ENCODE measurements around the gene CYP17A1. TPM values are rescaled to one million over a fixed set of nuclear protein-coding genes. Genes with fewer than 3 reads are reported as not detected.

Gene CYP17A1
- total RNA-seq, 1 donor from 2014 or later, result not detected

DNA sequence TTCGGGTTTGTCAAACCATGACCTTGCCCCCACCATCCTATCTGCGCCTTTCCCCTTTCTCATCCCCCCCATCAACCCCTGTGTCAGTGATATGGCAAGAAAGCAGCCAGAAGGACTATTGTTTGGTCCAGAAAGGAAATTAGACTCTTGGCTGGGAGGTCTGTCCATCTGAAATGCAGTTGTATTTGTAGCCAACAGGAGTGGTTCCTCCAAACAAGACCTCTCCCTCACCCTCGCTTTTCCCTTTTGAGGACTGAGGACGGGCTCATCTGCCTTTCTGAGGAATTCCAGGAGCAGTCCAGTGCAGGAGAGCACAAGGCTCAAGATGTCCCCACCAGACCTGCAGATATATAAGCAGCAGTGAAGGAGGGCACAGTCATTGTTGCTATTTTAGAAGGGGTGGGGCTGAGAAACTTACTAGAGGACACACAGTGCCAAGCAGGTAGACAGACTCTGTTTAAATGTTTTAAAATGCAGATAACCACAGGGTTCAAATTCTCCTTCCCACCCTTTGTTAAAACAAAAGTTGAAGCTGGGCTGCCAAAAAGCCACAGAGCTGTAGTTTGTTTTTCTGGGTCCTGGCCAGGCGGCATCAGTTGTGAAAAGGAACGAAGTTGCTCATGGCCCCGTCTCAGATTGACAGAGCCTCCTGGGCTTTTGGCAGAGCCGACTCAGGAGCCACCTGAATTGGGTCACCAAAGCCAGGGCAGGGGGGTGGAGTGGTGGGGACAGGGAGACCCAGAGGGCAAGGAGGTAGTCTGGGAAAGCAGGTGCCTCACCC, 37.3 kb downstream of the CYP17A1 start:
- Mint-ChIP-seq H3K4me3 (ENCODE audit: unreplicated experiment) (peak overlapping the region; percentile 10), H3K27ac (ENCODE audit: unreplicated experiment) (peak overlapping the region; percentile 89), H3K27me3 (ENCODE audit: unreplicated experiment) (no peaks in the 10 kb centered on the region), H3K36me3 (ENCODE audit: unreplicated experiment) (peaks cover 24% of the 10 kb centered on the region), H3K4me1 (ENCODE audit: unreplicated experiment) (peaks cover 78% of the 10 kb centered on the region), H3K9me3 (ENCODE audit: unreplicated experiment) (peaks cover 4% of the 10 kb centered on the region)
- no peak for DNase-seq (ENCODE audit: extremely low spot score, unreplicated experiment)
- TF ChIP-seq, protein P1, sequence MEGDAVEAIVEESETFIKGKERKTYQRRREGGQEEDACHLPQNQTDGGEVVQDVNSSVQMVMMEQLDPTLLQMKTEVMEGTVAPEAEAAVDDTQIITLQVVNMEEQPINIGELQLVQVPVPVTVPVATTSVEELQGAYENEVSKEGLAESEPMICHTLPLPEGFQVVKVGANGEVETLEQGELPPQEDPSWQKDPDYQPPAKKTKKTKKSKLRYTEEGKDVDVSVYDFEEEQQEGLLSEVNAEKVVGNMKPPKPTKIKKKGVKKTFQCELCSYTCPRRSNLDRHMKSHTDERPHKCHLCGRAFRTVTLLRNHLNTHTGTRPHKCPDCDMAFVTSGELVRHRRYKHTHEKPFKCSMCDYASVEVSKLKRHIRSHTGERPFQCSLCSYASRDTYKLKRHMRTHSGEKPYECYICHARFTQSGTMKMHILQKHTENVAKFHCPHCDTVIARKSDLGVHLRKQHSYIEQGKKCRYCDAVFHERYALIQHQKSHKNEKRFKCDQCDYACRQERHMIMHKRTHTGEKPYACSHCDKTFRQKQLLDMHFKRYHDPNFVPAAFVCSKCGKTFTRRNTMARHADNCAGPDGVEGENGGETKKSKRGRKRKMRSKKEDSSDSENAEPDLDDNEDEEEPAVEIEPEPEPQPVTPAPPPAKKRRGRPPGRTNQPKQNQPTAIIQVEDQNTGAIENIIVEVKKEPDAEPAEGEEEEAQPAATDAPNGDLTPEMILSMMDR (IDR thresholded peaks at IDR 0.05), result no peak

DNA sequence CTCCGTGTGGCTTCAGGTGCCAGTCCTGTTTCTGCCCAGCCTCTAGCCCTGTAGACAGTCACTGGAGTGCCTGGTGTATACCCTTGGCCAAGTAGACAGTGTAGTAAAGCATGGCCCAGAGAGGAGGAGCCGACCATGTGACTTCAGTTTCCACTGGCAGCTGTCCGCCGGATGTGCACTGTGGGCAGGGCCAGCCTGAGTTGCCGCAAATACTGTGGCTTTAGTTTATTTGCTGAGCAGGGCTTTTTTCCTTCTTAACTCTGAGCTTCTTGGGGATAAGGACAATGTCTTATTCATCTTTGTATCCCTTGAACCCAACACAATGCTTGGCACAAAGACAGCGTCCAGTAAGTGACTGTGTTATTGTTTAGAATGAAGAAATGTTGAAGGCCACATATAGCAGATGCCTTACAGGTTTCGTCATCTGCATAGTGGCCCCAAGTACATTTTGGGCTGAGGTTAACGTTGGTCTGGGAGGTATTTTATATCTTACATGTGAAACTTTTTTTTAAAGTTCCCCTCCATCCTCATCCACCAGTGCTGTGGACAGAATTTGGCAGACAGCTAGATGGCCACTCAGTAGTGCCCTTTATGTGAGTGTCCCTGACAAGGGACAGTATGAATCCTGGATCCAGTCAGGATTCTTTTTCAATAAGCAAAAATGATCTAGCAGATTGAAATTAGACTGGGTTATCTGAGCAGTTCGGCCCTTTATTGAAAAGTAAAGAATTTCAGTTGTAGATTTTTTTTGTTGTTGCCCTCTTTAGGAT, 40.6 kb downstream of the CYP17A1 start:
- Mint-ChIP-seq H3K27ac (ENCODE audit: unreplicated experiment) (peak overlapping the region; percentile 44), H3K4me3 (ENCODE audit: unreplicated experiment) (no peak overlapping the region), H3K9me3 (ENCODE audit: unreplicated experiment) (no peaks in the 10 kb centered on the region), H3K27me3 (ENCODE audit: unreplicated experiment) (no peaks in the 10 kb centered on the region), H3K4me1 (ENCODE audit: unreplicated experiment) (peaks cover 68% of the 10 kb centered on the region), H3K36me3 (ENCODE audit: unreplicated experiment) (peaks cover 19% of the 10 kb centered on the region)
- no peak for DNase-seq (ENCODE audit: extremely low spot score, unreplicated experiment)
- TF ChIP-seq, protein P1 (IDR thresholded peaks at IDR 0.05), result no peak

DNA sequence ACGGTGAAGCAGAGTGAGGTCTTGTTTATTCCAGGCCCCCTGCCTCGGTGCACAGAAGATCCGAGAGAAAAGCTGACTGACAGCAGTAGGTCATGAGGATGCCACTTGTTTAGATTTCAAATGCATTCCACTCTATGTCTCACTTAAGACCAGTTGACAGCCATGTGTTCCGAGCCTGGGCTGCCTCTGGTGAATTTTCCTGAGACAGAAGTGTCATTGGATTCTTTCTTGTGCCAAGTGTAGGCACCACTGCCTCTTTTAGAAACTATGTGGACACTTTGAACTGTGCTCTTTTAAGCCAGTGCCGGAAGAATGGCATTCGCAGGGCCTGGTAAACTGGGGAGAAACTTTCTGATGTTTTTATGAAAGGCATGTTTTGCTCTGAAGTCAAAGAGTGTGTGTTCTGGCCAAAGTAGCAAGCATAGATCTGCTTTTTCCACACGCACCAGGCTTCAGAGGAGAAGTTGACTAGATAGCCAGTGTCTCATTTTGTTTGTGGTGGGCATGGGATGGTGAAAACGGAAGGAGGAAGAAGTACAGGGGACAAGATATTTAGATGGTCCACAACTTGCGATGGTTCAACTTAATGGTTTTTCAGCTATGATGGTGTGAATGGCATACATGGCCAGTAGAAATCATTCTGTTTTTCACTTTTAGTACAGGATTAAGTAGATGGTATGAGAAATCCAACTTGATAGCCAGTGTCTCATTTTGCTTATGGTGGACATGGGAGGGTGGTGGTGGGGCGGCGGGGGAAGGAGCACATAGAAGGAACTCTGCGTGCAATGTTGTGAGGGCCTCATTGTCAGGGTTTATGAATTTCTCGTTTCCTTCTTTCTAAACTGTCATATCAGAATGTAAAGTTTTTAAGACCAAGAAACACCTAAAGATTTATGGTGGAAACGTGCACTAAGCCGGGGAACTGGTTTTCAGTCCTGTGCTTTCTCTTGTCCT, 41.5 kb downstream of the CYP17A1 start:
- Mint-ChIP-seq H3K27ac (ENCODE audit: unreplicated experiment) (peak overlapping the region; percentile 40), H3K4me3 (ENCODE audit: unreplicated experiment) (no peak overlapping the region), H3K27me3 (ENCODE audit: unreplicated experiment) (no peaks in the 10 kb centered on the region), H3K9me3 (ENCODE audit: unreplicated experiment) (no peaks in the 10 kb centered on the region), H3K36me3 (ENCODE audit: unreplicated experiment) (peaks cover 21% of the 10 kb centered on the region), H3K4me1 (ENCODE audit: unreplicated experiment) (peaks cover 61% of the 10 kb centered on the region)
- no peak for DNase-seq (ENCODE audit: extremely low spot score, unreplicated experiment)
- TF ChIP-seq, protein P1 (IDR thresholded peaks at IDR 0.05), result no peak

DNA sequence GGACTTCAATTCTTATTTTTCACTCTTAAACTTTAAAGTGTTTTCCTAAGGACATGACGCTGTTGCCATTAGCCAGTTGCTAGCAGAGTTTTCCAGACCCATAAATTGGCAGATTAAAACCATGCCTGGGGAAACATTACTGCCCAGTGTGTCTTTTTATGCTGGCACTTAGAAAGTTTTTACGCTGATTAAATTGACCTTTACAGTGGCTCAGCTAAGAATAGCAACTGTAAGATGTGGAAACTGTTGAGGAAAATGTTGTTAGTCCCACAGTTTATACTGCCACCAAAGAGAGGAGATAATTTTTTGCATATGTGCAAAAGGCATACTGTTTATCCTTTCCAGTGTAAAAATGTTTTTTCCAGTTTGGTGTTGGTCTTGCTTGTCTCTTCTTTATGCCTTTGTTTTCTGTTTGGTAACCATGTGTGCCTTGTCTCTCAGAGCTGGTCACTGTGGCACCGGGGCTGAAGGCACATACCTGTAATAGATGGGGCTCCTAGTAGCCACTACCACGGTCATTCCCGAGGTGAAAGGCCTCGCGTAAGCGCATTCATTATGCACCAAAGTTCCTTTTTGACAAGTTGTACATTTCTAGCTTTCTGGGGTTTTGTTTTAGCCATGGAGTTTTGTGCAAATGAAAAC, 45.3 kb downstream of the CYP17A1 start:
- peaks cover 46% of the 10 kb centered on the region for H3K4me1 Mint-ChIP-seq (ENCODE audit: unreplicated experiment)
- peaks cover 5% of the 10 kb centered on the region for H3K9me3 Mint-ChIP-seq (ENCODE audit: unreplicated experiment)
- H3K36me3 Mint-ChIP-seq (ENCODE audit: unreplicated experiment), result peaks cover 15% of the 10 kb centered on the region
- no peaks in the 10 kb centered on the region for H3K27me3 Mint-ChIP-seq (ENCODE audit: unreplicated experiment)
- TF ChIP-seq, protein P1 (IDR thresholded peaks at IDR 0.05), result no peak
- H3K27ac Mint-ChIP-seq (ENCODE audit: unreplicated experiment), result peak overlapping the region; percentile 76
- no peak for DNase-seq (ENCODE audit: extremely low spot score, unreplicated experiment)
- H3K4me3 Mint-ChIP-seq (ENCODE audit: unreplicated experiment), result no peak overlapping the region

Data from osteocyte (in vitro differentiated cells).